K562 (cell line): ENCODE results near the gene ITPR1. TPM values are rescaled to one million over a fixed set of nuclear protein-coding genes. Genes with fewer than 3 reads are reported as not detected.
"Not testable (repeated sequence)": the region's sequence is repeated elsewhere in the genome, so short reads cannot be mapped to it uniquely, and the experiment has no call there.

Experiments
- CHCHD3 ChIP-seq: fragments of 250-450 bp; sonication (Bioruptor Pico); IDR thresholded peaks from 2 replicates; pipeline ENCODE4 v2.1.2; 2022; ENCODE audit warnings: mild to moderate bottlenecking
- MTF1 ChIP-seq: fragments of 250-450 bp; sonication (Bioruptor Pico); IDR thresholded peaks from 2 replicates; pipeline ENCODE4 v1.9.0; 2021; ENCODE audit warnings: moderate library complexity, mild to moderate bottlenecking, inconsistent platforms, borderline replicate concordance
- MYC ChIP-seq, 2 experiments: fragments of 250-450 bp in 1 of 2; sonication (Bioruptor Pico) in 1 of 2; IDR thresholded peaks; 2 replicates each; pipeline versions ENCODE4 v1.5.1 to v1.6.1; 2012 to 2021; ENCODE audit warnings: low read depth in 2 of 2, borderline replicate concordance in 1 of 2, improper control_type of control experiment in 1 of 2, low read length in 1 of 2, mild to moderate bottlenecking in 1 of 2, moderate library complexity in 1 of 2
- NFIX ChIP-seq: fragments of 250-450 bp; sonication (Bioruptor Pico); IDR thresholded peaks from 2 replicates; pipeline ENCODE4 v1.4.0; 2020; ENCODE audit warnings: low read depth, mild to moderate bottlenecking, moderate library complexity
- NR2F6 ChIP-seq: fragments of 450-650 bp; formaldehyde crosslinking; IDR thresholded peaks from 2 replicates; pipeline ENCODE4 v1.4.0; 2020; ENCODE audit warnings: mild to moderate bottlenecking
- OTX1 ChIP-seq: fragments of 450-650 bp; formaldehyde crosslinking; IDR thresholded peaks from 2 replicates; pipeline ENCODE4 v1.4.0; 2022; ENCODE audit warnings: mild to moderate bottlenecking
- RREB1 ChIP-seq: fragments of 250-450 bp; sonication (Bioruptor Pico); IDR thresholded peaks from 2 replicates; pipeline ENCODE4 v1.4.0; 2020
- TCF15 ChIP-seq: fragments of 250-450 bp; sonication (Bioruptor Pico); IDR thresholded peaks from 2 replicates; pipeline ENCODE4 v1.8.0; 2022; ENCODE audit warnings: moderate library complexity, mild to moderate bottlenecking, inconsistent platforms
- THAP12 ChIP-seq: fragments of 250-450 bp; sonication (Bioruptor Pico); IDR thresholded peaks from 2 replicates; pipeline ENCODE4 v1.9.0; 2021; ENCODE audit warnings: mild to moderate bottlenecking, inconsistent platforms
- ZFP1 ChIP-seq: fragments of 450-650 bp; formaldehyde crosslinking; IDR thresholded peaks from 2 replicates; pipeline ENCODE4 v1.4.0; 2020; ENCODE audit warnings: mild to moderate bottlenecking, mixed read lengths
- ZNF174 ChIP-seq: fragments of 250-450 bp; sonication (Bioruptor Pico); IDR thresholded peaks from 2 replicates; pipeline ENCODE4 v1.4.0; 2020; ENCODE audit warnings: mild to moderate bottlenecking
- polyA plus RNA-seq, 8 experiments: library from polyadenylated mRNA; depleted of rRNA in 4 of 8; stranded (reverse) in 5 of 8; unstranded in 3 of 8; fragments of >200 nt; fragmentation: Nextera tagmentation in 2 of 8; fragmentation: Illumina TruSeq in 1 of 8; extraction: Ambion mirVana in 2 of 8; extraction: Trizol in 1 of 8; gene quantifications; 2 replicates each; pipeline versions ENCODE4 v1.2.1 to v1.2.3, GENCODE V29; 2011 to 2014; ENCODE audit warnings: inconsistent platforms in 1 of 8, missing spikeins in 1 of 8
- total RNA-seq, 7 experiments: library from RNA; depleted of rRNA in 6 of 7; stranded (reverse); fragments of >200 nt in 6 of 7; fragmentation: Illumina TruSeq in 2 of 7; extraction: Trizol in 2 of 7; gene quantifications; 2 replicates each; pipeline versions ENCODE4 v1.2.1 to v1.2.3, GENCODE V29; 2011 to 2021; ENCODE audit warnings: low replicate concordance in 1 of 7
- TF ChIP-seq, protein P1 (sequence below): fragments of 250-450 bp; sonication (Bioruptor Pico); IDR thresholded peaks from 2 replicates; pipeline ENCODE4 v1.8.0; 2022; ENCODE audit warnings: inconsistent platforms, mild to moderate bottlenecking, moderate library complexity, borderline replicate concordance
- TF ChIP-seq, protein P2 (sequence below), 2 experiments: fragments of 250-450 bp in 1 of 2; fragments of 450-650 bp in 1 of 2; sonication (Bioruptor Pico) in 1 of 2; IDR thresholded peaks; 2 replicates each; pipeline versions ENCODE4 v1.6.1 to v1.8.0; 2016 to 2021; ENCODE audit warnings: mild to moderate bottlenecking in 2 of 2, moderate library complexity in 2 of 2, missing compliant biosample characterization in 1 of 2, missing genetic modification characterization in 1 of 2
- TF ChIP-seq, protein P3 (sequence below): fragments of 250-450 bp; sonication (Bioruptor Pico); IDR thresholded peaks from 2 replicates; pipeline ENCODE4 v1.8.0; 2022; ENCODE audit warnings: moderate library complexity, mild to moderate bottlenecking, inconsistent platforms

ITPR1 gene
- total and polyA plus RNA-seq, 9 of the 15 experiments (the other 6 are each of a cell fraction or from before 2014, with no cell fraction given): 22.4 to 40.0 (median 27.4) TPM

DNA sequence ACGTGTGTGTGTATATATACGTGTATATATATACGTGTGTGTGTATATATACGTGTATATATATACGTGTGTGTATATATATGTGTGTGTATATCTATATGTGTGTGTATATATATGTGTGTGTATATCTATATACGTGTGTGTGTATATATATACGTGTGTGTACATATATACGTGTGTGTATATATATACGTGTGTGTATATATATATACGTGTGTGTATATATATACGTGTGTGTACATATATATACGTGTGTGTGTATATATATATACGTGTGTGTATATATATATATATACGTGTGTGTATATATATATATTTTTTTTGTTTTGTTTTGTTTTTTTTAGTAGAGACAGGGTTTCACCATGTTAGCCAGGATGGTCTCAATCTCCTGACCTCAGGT is 36.4 kb upstream of the ITPR1 start (continued):
- peak; percentile 75; the same call in 1 of the 2 replicates for TF ChIP-seq RREB1 (CRISPR knock-in tag)
- peak; percentile 97 for TF ChIP-seq OTX1 (CRISPR knock-in tag)
- 0 out of 2 replicates have a peak, but pooled peaks have one; percentile 61 for TF ChIP-seq NR2F6 (CRISPR knock-in tag)
- peak; percentile 95 for TF ChIP-seq TCF15 (CRISPR knock-in tag)
- TF ChIP-seq NFIX (CRISPR knock-in tag): peak; percentile 85
- TF ChIP-seq THAP12 (CRISPR knock-in tag): peak; percentile 66; the same call in 1 of the 2 replicates
- TF ChIP-seq, protein P1, sequence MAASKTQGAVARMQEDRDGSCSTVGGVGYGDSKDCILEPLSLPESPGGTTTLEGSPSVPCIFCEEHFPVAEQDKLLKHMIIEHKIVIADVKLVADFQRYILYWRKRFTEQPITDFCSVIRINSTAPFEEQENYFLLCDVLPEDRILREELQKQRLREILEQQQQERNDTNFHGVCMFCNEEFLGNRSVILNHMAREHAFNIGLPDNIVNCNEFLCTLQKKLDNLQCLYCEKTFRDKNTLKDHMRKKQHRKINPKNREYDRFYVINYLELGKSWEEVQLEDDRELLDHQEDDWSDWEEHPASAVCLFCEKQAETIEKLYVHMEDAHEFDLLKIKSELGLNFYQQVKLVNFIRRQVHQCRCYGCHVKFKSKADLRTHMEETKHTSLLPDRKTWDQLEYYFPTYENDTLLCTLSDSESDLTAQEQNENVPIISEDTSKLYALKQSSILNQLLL: peak; percentile 99
- TF ChIP-seq MYC (IDR thresholded peaks at IDR 0.05; ENCODE audit: low read depth, low read length): not testable (repeated sequence)
- 0 out of 2 replicates have a peak, but pooled peaks have one; percentile 46 for TF ChIP-seq MYC (CRISPR knock-in tag; IDR thresholded peaks at IDR 0.05; ENCODE audit: borderline replicate concordance, low read depth)
- TF ChIP-seq CHCHD3 (CRISPR knock-in tag): peak; percentile 85; the same call in 1 of the 2 replicates
- TF ChIP-seq, protein P2, sequence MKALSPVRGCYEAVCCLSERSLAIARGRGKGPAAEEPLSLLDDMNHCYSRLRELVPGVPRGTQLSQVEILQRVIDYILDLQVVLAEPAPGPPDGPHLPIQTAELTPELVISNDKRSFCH (CRISPR knock-in tag; IDR thresholded peaks at IDR 0.05): peak; percentile 70; the same call in 1 of the 2 replicates
- TF ChIP-seq, protein P2 (tag; IDR thresholded peaks at IDR 0.05): not testable (repeated sequence)
- peak; percentile 48; the same call in 1 of the 2 replicates for TF ChIP-seq ZFP1
- peak; percentile 98 for TF ChIP-seq MTF1
- TF ChIP-seq ZNF174 (CRISPR knock-in tag): peak; percentile 93; the same call in 1 of the 2 replicates
- TF ChIP-seq, protein P3, sequence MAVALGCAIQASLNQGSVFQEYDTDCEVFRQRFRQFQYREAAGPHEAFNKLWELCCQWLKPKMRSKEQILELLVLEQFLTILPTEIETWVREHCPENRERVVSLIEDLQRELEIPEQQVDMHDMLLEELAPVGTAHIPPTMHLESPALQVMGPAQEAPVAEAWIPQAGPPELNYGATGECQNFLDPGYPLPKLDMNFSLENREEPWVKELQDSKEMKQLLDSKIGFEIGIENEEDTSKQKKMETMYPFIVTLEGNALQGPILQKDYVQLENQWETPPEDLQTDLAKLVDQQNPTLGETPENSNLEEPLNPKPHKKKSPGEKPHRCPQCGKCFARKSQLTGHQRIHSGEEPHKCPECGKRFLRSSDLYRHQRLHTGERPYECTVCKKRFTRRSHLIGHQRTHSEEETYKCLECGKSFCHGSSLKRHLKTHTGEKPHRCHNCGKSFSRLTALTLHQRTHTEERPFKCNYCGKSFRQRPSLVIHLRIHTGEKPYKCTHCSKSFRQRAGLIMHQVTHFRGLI (CRISPR knock-in tag): peak; percentile 94
